Liver (tissue), 3 donors: ENCODE data around the gene CELSR1.

Experiments
- ATF3 ChIP-seq: IDR thresholded peaks from 2 replicates; pipeline ENCODE4 v1.6.1; 2016; ENCODE audit warnings: antibody characterized with exemption
- CTCF ChIP-seq: fragments of 150-350 bp; IDR thresholded peaks from 2 replicates; pipeline ENCODE4 v1.5.1; 2017; ENCODE audit warnings: improper control_type of control experiment, low read depth, low read length; ENCODE audit not compliant: missing input control
- EGR1 ChIP-seq, 2 donors: IDR thresholded peaks; 2 replicates each; pipeline ENCODE4 v1.6.1; 2016 to 2018; ENCODE audit warnings: antibody characterized with exemption in 2 of 2, low read depth in 2 of 2
- GABPA ChIP-seq, 2 donors: IDR thresholded peaks in 1 of 2; conservative IDR thresholded peaks in 1 of 2; 2 replicates each; pipeline ENCODE4 v1.6.1; 2016; ENCODE audit warnings: antibody characterized with exemption in 2 of 2, mild to moderate bottlenecking in 1 of 2, moderate library complexity in 1 of 2
- MAX ChIP-seq: IDR thresholded peaks from 2 replicates; pipeline ENCODE4 v1.6.1; 2016; ENCODE audit warnings: antibody characterized with exemption
- RAD21 ChIP-seq, 2 donors: IDR thresholded peaks; 2 replicates each; pipeline ENCODE4 v1.6.1; 2016; ENCODE audit warnings: antibody characterized with exemption in 2 of 2, mild to moderate bottlenecking in 2 of 2
- REST ChIP-seq: IDR thresholded peaks from 2 replicates; pipeline ENCODE4 v1.6.1; 2016; ENCODE audit warnings: antibody characterized with exemption, mild to moderate bottlenecking
- SP1 ChIP-seq: IDR thresholded peaks from 2 replicates; pipeline ENCODE4 v1.6.1; 2018; ENCODE audit warnings: antibody characterized with exemption, mild to moderate bottlenecking
- TAF1 ChIP-seq: conservative IDR thresholded peaks from 2 replicates; pipeline ENCODE4 v1.6.1; 2016; ENCODE audit warnings: antibody characterized with exemption, mild to moderate bottlenecking
- YY1 ChIP-seq: IDR thresholded peaks from 2 replicates; pipeline ENCODE4 v1.6.1; 2016; ENCODE audit warnings: antibody characterized with exemption, mild to moderate bottlenecking
- ZBTB33 ChIP-seq: IDR thresholded peaks from 2 replicates; pipeline ENCODE4 v1.6.1; 2016; ENCODE audit warnings: antibody characterized with exemption
- donor health status: healthy.
- donor health status: healthy.

- TF ChIP-seq CTCF (no peak), GABPA (IDR thresholded peaks at IDR 0.05 in 1 of 2, conservative IDR thresholded peaks at IDR 0.05 in 1 of 2) (no peak), ZBTB33 (no peak), MAX (no peak), SP1 (no peak), TAF1 (no peak), REST (no peak), ATF3 (no peak), YY1 (no peak), EGR1 (IDR thresholded peaks at IDR 0.05; ENCODE audit: low read depth in 2 of 2) (no peak), RAD21 (IDR thresholded peaks at IDR 0.05) (no peak)
Observed at GRCh38 chr22:46323162-46323561, 214.3 kb downstream of the CELSR1 start.
